GM21529 (cell line): Measurements from ENCODE around the gene ATP5MG.
"Not testable (repeated sequence)": the region's sequence is repeated elsewhere in the genome, so short reads cannot be mapped to it uniquely, and the experiment has no call there.

Experiments
- ATAC-seq: cut with Tn5 transposase; IDR thresholded peaks from one replicate; pipeline ENCODE4 v1.9.1; 2021; ENCODE audit not compliant: unreplicated experiment

The ATP5MG gene

DNA sequence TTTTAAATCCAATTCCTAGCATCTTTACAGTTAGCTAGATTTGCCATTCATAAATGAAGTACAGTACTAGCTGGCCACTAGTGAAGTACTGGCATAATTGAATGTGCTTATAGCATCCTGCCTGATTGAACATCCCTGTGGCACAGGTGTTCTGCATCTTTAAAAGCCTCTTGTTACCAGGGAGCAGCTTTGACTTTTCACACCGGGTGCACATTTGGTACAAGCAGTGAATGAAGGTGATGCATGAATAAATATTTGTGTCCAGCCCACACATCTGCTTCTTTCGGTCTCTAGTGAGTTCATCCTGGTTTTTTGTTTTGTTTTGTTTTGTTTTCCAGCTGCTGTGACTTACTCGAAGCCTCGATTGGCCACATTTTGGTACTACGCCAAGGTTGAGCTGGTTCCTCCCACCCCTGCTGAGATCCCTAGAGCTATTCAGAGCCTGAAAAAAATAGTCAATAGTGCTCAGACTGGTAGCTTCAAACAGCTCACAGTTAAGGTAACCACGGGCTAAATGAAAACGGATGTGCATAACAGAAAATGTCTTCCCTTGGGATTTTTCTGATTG lies 5.3 kb downstream of the ATP5MG start:
- ATAC-seq, result no peak

DNA sequence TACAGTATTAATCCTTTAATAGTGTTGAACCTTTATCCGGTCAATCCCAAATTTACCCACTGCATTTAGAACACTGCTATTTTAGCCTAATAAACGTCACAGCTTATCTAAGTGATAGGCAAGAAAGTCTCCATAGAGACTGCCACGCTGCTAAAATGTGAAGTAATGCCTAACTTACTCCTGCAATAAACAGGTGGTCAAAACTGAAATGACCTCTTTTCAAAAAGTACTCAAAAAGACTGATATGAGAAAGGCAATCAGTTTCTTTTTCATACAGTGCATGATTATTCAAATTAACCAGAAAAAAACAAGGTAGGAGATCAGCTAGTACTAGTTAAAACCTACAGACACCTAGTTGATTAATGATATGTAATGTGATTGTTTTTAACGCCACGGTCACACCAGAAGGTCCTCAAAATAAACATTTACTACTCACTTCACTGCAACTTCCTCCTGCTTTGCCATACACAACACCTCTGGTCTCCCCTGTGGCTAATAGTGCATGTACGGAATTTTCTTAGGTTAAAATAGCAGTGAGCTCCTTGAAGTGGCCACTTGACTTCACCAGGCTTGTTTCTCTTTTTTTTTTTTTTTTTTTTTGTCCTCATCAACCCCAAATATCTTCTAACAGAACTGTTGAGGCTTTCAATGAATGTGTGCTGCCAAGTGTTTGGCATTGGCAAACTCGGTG lies 8.8 kb downstream of the ATP5MG start:
- ATAC-seq, result peak; percentile 65

DNA sequence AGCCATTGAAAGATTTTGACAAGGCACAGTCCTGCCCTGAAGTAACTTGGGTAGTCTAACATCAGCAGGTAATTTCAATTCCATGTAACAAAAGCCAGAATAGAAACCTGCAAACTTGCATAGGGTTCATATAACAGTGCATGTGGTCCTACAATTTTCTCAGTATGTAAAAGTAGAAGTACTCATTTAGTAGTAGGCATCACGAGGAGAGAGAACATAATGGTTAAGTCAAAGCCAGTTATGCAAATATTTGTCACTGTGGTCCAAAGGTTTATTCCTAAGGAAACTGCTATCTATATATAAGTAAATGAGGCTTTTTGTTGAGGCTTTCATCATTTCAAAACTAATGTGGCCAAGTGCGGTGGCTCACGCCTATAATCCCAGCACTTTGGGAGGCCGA lies 10.1 kb downstream of the ATP5MG start:
- no peak for ATAC-seq

DNA sequence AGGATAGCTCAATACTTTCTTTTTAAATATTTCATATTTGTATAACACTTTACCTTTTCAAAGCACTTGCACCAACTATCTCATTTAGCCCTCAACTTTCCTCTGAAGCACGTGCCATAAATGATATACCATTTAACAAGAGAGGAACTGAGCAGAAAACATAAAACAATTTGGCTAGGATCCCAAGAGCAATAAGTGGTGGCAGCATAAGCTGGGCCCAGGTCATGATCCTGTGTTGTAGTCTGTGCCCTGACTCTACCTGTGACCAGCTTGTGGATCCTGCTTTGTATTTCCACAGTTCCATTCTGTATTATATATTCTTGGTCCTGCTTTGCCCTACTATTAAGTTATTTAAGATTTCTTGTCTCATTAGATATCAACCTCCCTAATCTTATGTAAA lies 11.5 kb downstream of the ATP5MG start:
- no peak for ATAC-seq

DNA sequence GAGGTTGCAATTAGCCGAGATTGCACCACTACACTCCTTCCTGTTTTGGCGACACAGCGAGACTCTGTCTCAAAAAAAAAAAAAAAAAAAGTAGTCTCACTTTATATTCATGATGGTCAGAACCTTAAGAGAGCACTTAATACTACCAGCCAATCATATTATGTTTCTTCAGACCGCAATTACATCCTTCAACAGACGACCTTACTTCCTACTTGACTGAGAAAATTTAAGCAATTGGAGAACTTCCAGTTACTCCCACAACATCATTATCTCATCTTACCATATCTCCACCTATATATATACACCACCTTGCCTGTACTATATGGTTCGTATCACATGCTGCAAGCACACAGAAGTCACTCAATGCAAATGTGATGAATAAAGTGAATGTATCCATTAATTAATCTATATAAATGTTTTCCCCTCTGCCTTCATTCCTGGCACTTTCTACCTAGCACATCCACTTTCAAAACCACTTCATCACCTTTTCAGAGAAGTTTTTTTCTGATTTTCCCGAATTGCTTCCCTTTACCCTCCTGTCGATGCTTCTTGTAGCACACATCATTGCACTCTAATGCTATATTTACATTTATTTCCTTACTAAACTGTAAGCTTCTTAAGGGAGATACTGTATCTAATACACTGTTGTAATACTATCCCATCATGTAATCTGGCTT lies 13.8 kb downstream of the ATP5MG start:
- ATAC-seq, result no peak

DNA sequence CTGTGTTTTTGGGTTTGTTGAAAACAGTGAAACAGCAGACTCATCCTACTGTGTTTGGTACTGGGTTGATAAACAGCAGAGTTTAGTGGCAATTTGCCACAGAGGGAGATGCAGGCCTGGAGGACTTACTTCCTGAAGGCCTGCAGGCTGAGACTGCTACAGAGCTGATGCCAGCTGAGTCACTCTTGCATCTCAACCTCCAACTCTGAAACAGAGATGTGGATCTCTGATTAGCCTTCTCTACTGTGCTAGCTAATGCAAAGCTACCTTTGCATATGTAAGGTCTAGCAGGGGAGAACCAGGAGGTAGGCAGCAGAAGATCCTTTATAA lies 14.3 kb downstream of the ATP5MG start:
- ATAC-seq, result no peak

DNA sequence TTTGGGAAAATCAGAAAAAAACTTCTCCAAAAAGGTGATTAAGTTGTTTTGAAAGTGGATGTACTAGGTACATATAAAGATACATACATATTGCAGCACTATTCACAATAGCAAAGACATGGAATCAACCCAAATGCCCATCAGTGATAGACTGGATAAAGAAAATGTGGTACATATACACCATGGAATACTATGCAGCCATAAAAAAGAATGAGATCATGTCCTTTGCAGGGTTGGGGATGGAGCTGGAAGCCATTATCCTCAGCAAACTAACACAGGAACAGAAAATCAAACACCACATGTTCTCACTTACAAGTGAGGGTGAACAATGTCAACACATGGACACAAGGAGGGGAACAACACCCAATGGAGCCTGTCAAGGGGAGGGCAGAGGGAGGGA lies 15.5 kb downstream of the ATP5MG start:
- ATAC-seq, result not testable (repeated sequence)

DNA sequence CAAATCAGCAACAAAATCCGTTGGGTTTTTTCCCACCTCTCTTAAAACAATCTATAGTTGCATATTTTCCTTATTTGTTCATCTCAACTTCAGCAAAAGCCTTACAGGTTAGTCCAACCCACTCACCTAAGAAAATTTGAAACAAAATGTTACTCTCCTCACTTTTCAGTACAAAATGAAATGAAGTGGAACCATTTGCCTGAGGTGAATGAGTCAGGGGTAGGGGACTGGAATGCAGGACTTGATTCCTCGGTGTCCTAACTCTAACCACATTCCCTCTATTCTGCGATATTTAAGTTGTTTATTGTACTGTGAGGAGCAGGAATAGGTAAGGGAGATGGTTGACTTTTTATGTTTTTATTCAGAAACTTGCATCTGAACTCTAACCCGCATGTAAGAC lies 16.4 kb downstream of the ATP5MG start:
- no peak for ATAC-seq

DNA sequence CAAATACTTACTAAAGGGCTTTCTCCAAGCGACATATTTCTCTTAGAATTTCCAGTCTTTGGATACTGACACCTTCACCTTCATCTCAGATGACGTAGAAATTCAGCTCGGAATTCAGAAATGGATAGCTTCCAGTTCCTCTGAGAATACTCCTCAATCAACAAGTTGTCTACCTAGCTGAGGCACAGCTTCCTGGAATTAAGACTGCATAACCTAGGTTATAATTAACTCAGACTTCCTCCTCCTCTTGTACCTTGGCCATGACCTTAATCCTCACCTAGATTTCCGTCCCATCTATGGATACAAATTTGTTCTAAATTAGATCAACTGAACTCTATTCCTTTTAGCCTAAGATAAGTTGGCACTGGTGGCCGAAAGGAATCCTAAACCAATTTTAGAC lies 17.4 kb downstream of the ATP5MG start:
- no peak for ATAC-seq

DNA sequence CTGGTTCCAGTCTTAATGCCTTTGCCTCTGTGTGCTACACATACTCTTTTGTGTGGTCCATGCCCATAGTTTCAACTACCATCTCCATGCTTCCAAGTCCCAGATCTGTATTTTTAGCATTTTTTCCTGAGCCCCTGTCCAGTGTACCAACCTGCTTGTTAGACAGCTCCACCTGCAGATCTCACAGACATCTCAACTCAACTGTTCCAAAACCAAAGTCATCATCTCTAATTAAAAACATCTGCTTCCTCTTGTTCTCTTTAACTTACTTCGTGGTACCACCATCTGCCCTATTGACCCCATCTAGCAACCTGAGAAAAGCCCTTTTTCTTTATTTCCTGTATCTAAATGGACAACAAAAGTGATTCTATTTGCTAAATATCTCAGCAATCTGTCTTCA lies 26.3 kb downstream of the ATP5MG start:
- no peak for ATAC-seq

DNA sequence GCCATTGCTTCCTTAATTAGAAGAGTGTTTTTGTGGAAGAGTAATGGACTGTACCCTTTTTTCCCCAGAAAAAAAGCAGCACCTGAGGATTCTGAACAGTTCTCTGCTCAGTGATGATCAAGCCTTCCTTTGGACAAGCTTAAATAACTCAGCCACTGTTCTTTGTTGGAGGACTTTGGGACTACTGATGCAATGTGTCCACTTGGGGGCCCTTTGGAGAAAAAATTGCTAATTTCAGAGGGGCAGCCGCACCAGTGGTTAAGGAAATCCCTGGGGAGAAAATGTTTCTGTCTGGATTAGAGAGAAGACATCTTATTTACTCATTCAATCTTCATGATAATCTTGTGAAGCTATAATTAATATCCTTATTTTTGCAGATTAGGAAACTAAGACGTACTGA lies 29.6 kb downstream of the ATP5MG start:
- no peak for ATAC-seq

DNA sequence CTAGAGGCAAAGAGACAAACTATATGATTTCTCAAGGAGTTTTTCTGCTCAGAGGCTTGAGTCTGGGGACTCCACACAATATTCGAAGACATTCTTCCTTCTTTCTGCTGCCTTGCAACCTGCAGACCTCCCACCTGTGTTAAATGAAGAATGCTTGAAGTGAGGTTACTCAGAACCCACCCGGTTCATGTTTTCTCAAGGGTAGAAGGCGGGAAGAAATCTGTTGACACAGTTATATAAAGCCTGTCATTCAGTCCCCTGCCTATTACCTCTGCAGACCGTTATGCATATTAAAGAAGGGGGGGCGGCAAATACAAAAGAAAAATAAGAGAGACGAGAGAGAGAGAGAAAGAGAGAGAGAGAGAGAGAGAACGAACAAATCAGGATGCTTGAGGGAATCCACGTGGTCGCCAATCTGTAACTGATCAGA lies 32.7 kb downstream of the ATP5MG start:
- ATAC-seq, result no peak

DNA sequence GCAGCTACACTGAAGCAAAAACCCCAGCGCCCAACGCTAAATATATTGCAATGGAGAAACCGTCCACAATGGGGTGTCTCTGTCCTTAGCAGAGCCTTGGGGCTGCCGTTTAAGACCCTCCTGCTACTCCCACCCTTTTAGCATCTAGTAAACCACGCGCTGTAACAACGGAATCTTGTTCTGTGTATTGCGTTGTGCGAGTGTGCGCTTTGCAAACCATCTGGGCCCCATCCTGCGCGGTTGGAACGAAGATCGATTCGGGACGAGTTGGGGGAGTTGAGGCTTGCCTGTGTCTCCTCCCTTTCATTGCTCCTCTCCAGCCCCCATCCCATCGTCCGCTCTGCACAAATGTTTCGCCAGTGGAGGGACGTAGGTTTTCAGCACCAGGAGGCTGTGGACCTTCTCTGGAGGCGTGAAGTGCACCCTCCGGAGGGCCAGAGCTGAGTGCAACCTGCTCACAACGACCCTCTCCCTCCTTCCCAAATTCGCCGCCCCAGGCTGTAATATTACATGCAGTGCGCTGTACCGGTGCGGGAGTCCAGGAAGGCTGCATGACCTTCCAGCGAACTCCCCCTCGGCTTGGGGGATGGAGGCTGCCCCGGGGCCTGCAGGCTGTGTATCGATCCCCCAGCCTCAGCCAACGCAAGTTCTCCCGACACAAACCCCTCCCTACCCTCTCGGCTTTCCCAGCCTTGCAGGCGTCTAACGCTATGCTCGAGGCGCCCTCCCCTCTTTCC lies 33.3 kb downstream of the ATP5MG start:
- ATAC-seq, result no peak

DNA sequence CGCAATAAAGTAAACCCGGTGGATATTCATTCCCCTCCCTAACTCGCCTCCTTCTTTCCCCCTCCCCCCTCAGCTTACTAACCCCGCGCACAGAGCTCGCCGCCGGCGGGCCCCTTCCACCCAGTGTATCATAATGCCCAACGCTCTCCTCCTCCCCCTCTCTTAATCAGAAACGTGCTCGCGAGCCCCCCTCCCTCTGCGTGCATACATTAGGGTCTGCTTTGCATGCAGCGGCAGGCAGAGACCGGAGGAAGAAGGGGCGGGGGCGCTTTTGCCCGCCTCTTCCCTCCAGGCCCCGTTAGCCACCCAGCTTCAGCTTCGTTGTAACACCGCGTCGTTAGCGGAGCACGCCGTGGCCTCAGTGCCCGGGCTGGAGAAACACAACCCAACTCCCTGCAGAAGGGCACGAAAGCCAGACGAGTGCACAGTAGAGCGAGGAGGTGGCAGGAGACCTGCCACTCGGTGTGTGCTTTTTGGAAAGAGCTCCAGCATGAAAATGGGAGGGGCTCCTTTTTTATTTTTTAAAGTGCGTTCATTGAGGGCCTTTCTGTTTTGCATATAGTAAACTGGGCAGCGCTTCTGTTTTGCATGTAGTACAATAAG lies 34.0 kb downstream of the ATP5MG start:
- ATAC-seq, result peak; percentile 21

DNA sequence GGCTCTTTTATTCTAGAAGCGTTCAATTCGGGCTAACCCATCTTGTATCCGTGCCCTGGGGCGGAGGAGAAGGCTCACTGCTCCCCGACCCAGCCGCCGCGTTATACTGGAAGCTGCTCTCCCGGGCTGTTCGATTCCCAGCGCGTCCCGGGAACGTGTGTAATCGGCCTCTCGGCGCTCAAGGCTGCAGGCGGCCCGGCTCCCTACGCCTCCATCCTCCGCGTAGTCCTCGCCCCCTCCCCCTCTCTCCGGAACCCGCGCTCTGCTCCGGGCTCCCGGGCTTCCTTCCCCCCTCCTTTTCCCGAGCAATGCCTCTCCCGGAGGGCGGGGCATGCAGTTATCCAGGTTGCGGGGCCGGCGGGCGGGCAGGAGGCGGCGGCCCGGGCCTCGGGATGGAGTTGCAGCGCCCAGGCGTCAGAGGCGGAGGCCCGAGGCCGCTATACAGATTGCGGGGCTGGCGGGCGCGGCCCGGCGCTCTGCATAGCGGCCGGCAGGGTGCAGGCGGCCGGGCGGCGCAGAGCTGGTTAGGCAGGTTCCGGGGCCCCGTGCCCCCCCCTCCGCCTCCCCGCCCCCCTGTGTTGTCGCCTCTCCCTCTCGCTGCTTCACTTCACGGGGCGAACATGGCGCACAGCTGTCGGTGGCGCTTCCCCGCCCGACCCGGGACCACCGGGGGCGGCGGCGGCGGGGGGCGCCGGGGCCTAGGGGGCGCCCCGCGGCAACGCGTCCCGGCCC lies 34.7 kb downstream of the ATP5MG start, which contains the start of gene KMT2A:
KMT2A (plus strand) TSS at position 600 of the 732 bp plus-strand sequence; CDS start at position 621, 21 bp downstream.
- peak; percentile 44 for ATAC-seq

DNA sequence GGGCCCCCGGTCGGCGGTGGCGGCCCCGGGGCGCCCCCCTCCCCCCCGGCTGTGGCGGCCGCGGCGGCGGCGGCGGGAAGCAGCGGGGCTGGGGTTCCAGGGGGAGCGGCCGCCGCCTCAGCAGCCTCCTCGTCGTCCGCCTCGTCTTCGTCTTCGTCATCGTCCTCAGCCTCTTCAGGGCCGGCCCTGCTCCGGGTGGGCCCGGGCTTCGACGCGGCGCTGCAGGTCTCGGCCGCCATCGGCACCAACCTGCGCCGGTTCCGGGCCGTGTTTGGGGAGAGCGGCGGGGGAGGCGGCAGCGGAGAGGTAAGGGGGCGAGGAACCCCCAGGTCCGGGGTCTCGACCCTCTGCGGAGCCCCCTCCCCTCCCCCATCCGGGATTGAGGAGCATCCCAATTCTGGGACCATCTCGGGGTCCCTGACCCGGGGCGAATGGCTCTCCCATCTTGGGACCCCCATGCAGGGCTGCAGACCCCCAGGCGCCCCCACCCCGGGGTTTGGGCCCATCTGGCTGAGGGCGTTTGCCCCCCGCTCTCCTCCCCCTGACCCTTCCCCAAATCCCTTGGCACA lies 35.3 kb downstream of the ATP5MG start:
- ATAC-seq, result peak; percentile 13

DNA sequence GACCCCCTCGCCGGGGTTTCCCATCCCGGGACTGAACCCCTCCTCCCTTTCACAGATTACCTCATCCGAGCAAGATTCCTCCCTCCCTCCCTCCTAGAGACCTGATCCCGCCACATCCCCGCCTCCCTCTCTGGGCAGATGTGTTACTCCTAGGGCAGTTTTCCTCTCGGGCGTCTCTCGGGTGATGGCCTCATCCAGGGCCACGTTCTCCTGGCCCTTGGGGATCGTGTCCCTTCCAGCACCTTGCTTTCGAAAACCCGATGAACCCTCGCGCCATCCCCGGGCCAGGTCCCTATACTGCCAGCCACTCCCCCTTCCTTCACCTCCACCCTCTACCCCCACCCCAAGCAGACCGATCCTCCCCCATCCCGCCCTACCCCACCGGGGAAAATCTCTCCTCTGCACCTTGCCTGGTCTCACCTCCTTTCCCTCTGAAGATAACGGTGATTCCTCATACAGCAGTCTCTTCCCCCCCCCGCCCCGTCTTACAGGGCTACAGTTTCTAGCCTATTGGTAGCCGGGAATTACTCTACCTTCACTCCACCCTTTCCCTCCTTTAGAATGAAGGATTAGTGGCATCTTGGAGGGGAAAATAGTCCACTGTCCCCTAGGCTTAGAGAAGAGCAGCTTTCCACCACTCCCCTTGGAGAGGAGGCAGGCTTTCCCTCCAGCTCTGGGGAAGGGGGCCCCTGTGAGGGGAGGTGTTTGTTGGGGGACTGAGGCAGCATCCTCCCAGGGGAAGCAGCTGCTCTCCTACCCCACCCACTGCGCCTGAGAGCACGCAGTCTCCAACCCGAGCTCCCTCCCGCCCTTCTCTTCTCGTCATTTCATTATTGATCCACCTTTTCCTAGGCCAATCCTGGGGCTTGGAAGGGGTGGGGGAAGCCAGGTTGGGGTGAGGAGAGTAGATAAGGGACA lies 36.1 kb downstream of the ATP5MG start:
- ATAC-seq, result no peak

DNA sequence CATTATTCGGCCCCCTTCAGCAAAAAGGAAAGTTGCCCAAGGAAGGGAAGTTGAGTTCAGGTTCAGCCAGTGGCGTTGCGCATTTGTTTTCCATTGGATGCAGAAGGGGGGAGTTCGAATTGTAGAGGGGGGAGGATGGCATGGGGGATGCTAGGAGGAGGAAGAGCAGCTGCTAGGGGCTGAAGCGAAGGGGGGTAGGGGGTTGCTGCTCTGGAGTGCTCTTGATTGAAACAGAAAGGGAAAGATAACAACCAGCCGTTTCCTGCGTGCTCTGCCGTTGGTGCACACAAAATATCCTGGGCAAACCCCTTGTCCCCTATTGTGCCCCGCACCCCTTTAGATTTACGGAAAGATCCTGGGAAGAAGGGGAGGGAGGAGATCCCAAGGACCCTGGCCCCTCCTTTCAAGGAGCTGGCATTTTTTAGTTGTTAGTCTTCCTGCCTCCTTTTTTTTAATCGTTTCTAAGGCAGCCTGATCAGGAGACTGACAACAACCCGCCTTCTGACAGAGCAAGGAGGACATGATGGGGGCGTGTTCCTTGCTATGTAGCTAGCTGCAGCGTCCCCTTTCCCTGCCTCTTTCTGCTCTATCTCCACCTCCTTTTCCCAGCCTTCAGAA lies 37.0 kb downstream of the ATP5MG start:
- peak; percentile 24 for ATAC-seq

DNA sequence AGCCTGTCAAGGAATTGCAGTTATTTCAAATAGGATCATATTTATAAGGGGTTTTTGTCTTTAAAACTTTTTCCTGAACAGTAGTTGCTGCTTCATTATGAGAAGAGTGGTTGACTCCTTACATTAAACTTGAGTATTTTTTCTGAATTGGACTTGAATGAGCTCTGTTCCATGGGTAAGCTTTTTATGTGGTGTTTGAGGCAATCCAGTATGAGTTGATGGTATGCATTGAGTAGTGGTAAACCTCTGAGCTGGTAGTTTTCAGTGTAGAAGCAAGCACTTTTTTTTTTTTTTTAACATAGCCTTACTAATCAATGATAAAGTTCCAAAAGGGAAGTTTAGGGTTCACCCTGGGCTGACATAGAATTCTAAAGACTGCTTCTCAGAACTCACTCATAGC lies 38.2 kb downstream of the ATP5MG start:
- no peak for ATAC-seq
